ENCODE results near the gene KLK11.
"Not testable (repeated sequence)": the region's sequence is repeated elsewhere in the genome, so short reads cannot be mapped to it uniquely, and the experiment has no call there.

The KLK11 gene

GRCh38 chr19:51002542-51003311, 23.7 kb downstream of the KLK11 start:
- no peak for DNase-seq

- DNase-seq, result no peak
Observed at GRCh38 chr19:51002089-51002532, 24.3 kb downstream of the KLK11 start.

- no peak for DNase-seq
Observed at GRCh38 chr19:51001515-51001914, 24.9 kb downstream of the KLK11 start, which contains the start of gene KLK8. TSS of gene KLK8 (minus strand) at chr19:51001604. CDS start at chr19:51001167, 437 bp downstream.

GRCh38 chr19:51000981-51001380, 25.4 kb downstream of the KLK11 start:
- no peak for DNase-seq

GRCh38 chr19:51000426-51000825, 26.0 kb downstream of the KLK11 start:
- DNase-seq, result no peak

GRCh38 chr19:50998686-50999085, 27.7 kb downstream of the KLK11 start:
- DNase-seq, result no peak

- no peak for DNase-seq
Observed at GRCh38 chr19:50998061-50998460, 28.4 kb downstream of the KLK11 start.

GRCh38 chr19:50994129-50994528, 32.3 kb downstream of the KLK11 start:
- DNase-seq, result no peak

- no peak for DNase-seq
Observed at GRCh38 chr19:50992666-50993035, 33.8 kb downstream of the KLK11 start.

- DNase-seq, result not testable (repeated sequence)
Observed at GRCh38 chr19:50984416-50984815, 42.0 kb downstream of the KLK11 start.

GRCh38 chr19:50983625-50984292, 42.7 kb downstream of the KLK11 start, which contains the start of gene KLK7:
TSS of gene KLK7 (minus strand) at chr19:50983917. CDS start at chr19:50982399, 1,518 bp downstream.
- no peak for DNase-seq

- no peak for DNase-seq
Observed at GRCh38 chr19:50982186-50982585, 44.2 kb downstream of the KLK11 start.

GRCh38 chr19:50981587-50982146, 44.7 kb downstream of the KLK11 start:
- DNase-seq, result no peak

GRCh38 chr19:50980208-50980607, 46.2 kb downstream of the KLK11 start:
- no peak for DNase-seq

GRCh38 chr19:50979758-50980157, 46.7 kb downstream of the KLK11 start:
- DNase-seq, result no peak

GRCh38 chr19:50978772-50979390, 47.5 kb downstream of the KLK11 start:
- no peak for DNase-seq

GRCh38 chr19:50977626-50978025, 48.8 kb downstream of the KLK11 start:
- DNase-seq, result no peak

GRCh38 chr19:50975766-50976165, 50.6 kb downstream of the KLK11 start:
- no peak for DNase-seq

- DNase-seq, result no peak
Observed at GRCh38 chr19:50974702-50975556, 51.5 kb downstream of the KLK11 start.

GRCh38 chr19:50972795-50973376, 53.5 kb downstream of the KLK11 start:
- DNase-seq, result no peak
